AG09319 (cell line): ENCODE measurements around the gene PRSS12.
"Not testable (repeated sequence)": the region's sequence is repeated elsewhere in the genome, so short reads cannot be mapped to it uniquely, and the experiment has no call there.

ENCODE experiments used
- DNase-seq: peaks from one replicate; pipeline ENCODE4 v3.0.0-alpha.2; 2010; ENCODE audit warnings: low read depth; ENCODE audit errors: extremely low read depth
- CTCF ChIP-seq: IDR thresholded peaks from 2 replicates; pipeline ENCODE4 v1.5.1; 2011; ENCODE audit warnings: low read depth, mild to moderate bottlenecking, inconsistent platforms, low read length, moderate library complexity

The PRSS12 gene, protein sequence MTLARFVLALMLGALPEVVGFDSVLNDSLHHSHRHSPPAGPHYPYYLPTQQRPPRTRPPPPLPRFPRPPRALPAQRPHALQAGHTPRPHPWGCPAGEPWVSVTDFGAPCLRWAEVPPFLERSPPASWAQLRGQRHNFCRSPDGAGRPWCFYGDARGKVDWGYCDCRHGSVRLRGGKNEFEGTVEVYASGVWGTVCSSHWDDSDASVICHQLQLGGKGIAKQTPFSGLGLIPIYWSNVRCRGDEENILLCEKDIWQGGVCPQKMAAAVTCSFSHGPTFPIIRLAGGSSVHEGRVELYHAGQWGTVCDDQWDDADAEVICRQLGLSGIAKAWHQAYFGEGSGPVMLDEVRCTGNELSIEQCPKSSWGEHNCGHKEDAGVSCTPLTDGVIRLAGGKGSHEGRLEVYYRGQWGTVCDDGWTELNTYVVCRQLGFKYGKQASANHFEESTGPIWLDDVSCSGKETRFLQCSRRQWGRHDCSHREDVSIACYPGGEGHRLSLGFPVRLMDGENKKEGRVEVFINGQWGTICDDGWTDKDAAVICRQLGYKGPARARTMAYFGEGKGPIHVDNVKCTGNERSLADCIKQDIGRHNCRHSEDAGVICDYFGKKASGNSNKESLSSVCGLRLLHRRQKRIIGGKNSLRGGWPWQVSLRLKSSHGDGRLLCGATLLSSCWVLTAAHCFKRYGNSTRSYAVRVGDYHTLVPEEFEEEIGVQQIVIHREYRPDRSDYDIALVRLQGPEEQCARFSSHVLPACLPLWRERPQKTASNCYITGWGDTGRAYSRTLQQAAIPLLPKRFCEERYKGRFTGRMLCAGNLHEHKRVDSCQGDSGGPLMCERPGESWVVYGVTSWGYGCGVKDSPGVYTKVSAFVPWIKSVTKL

GRCh38 chr4:118352843-118353533 lies at the start of gene PRSS12:
TSS of gene PRSS12 (minus strand) at chr4:118353003. CDS start at chr4:118352720, 283 bp downstream.
- DNase-seq: peak; percentile 61
- peak; percentile 62 for TF ChIP-seq CTCF

DNA sequence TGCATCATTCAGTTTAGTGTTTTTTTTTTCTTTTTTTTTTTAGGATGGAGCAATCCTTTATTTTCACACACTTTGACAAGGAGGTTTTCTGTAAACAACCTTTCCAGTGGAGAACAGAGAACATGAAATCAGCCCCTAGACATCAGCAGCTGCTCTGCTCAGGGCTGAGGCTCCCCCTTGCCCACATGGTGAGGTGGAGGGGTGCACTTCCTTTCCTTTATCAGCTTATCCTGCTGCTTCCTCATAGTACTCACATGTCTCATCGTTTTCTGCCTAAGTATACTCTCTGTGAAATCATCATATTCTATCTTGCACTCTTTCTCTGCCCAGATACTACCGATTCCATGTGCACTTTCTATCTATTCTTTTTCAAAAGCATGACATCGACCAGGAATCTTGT lies 47.6 kb upstream of the PRSS12 start:
- DNase-seq: no peak
- TF ChIP-seq CTCF: no peak

DNA sequence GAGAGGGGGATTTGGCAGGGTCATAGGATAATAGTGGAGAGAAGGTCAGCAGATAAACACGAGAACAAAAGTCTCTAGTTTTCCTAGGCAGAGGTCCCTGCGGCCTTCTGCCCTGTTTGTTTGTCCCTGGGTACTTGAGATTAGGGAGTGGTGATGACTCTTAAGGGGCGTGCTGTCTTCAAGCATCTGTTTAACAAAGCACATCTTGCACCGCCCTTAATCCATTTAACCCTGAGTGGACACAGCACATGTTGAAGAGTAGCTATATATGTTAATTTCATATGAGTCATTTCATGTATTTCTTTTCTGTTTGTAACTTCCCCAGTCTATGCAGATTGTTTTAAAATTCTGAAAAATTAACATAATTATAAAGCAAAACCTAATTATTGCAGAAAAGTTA lies 47.1 kb upstream of the PRSS12 start:
- DNase-seq: not testable (repeated sequence)

DNA sequence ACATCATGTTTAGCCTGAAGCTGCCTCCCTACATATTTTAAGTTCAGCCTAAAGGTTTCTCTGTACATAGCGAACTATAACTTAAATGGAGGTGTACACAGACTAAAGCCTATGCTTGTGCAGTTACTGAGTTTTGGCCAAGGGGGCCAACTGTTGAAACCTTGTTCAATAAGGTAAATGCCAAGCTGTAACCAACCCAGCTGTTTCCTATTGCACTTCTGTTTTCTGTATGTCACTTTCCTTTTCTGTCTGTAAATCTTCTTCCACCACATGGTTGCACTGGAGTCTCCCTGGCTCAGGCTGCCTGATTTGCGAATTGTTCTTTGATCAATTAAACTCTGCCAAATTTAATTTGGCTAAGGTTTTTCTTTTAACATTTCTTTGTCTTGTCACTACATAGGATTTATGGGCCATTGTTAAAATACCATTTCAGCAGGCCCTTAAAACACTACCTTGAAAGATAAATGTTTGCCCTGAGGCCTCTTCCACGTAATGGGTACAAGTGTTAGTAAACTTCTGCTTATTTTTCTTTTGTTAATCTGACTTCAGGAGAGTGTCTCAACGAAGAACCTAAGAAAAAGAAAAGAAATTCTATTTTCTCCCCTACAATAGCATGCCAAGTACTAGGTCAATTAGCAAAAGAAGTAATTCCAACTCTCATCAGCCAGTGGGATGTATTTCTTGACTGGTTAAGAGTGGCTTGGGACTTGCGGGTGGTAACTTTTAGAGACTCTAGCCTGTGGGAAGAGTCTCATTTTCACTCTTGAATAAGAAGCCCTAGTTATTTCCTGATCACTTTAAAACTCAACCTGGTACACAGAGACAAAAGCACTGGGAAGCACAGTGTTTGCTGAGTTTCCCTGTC lies 45.7 kb upstream of the PRSS12 start:
- TF ChIP-seq CTCF: no peak
- no peak for DNase-seq

DNA sequence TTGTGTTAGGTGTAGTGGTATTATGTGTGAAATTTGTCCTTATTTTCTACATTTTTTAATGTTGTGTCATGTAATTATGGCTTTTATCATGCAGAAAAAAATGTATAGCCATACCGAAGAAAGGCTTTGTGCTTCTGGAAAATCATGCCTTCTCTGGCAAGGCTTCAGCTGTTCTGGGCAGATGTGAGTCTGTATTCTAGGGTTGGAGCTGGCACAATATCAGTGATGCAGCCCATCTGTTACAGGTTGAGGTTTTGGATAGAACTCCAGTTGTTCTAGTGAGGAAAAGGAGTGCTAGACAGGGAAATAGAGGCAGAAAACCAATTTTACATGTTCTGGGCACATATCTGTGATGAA lies 44.8 kb upstream of the PRSS12 start:
- no peak for DNase-seq
- no peak for TF ChIP-seq CTCF

DNA sequence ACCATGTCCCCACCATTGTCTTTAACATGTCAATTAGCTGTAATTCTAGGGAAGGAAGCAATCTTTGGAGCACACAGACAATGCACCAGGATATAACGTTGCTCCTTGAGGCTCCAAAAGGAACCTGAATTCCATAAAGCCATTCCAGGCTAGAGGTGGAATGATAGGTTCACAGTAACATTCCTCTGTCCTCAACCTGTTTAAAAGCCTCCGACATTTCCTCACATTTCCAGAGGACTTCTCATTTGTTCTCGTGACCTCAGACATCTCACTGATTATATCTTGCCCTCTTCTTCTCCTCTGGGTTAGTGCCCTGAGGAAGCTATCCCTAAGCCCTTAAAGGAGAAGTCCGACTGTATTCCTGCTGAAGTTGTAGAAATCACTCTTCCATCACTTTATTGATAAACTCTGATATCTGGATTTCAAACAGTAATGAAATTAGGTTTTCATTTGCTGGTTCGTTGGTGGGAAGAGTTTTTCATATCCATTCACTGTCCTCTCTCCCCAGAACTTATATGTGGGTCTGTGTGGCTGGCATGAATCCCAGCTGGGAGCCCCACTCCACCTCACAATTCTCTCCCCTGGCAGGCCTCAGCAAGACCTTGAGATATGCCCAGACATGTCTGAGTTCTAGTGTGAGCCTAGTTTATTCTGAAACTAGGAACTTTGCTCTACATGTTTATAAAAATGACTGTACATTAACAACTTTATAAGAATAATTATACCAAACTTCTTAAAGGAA lies 44.2 kb upstream of the PRSS12 start:
- no peak for TF ChIP-seq CTCF
- no peak for DNase-seq
